ENCODE measurements around the gene ATP2B2. TPM values are rescaled to one million over a fixed set of nuclear protein-coding genes. Genes with fewer than 3 reads are reported as not detected.

ATP2B2 gene
- total and polyA plus RNA-seq, 9 of the 15 experiments (the other 6 are each of a cell fraction or from before 2014, with no cell fraction given) = 0.06 TPM; not detected in 8

DNA sequence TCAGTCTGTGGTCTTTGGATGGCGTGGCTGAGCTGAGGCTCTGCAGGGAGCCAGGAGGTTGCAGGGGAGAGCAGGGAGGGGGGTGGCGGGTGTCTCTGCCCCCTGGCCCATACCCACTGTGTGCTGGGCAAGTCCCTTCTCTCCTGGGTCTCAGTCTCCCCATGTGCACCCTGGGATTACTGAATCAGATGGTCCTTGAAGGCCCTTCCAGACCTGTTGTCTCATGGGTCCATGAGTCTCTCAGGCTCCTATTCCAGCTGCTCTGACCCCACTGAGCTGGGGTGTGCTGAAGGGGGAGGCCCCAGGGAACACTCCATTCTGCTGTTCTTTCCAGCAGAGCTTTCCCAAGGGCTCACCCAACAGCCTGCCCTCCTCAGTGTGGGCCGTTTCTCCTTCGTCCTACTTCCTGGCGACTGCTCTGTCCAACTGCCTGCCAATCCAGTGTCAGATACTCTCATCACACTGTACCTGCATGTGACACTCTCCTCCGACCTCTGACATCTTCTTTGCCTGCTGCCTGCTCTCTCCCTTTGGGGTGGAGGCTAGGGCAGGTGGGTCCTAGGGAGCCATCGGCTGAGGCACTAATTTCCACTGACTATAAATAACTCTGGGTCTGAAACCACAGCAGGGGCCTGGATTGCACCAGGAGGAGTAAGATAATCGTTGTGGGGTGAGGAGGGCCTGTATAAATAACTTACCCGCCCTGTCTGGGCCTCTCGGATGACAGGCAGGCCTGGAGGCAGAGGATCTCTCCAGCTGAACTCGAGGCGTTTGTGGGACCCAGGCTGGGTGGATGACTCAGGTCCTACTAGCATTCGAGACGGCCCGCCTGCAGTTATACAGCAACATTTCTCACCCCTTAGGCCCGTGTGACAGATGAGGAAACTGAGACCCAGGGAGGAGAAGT lies 67.1 kb downstream of the ATP2B2 start (continued):
- TF ChIP-seq, protein P1, sequence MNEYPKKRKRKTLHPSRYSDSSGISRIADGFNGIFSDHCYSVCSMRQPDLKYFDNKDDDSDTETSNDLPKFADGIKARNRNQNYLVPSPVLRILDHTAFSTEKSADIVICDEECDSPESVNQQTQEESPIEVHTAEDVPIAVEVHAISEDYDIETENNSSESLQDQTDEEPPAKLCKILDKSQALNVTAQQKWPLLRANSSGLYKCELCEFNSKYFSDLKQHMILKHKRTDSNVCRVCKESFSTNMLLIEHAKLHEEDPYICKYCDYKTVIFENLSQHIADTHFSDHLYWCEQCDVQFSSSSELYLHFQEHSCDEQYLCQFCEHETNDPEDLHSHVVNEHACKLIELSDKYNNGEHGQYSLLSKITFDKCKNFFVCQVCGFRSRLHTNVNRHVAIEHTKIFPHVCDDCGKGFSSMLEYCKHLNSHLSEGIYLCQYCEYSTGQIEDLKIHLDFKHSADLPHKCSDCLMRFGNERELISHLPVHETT (CRISPR knock-in tag; conservative IDR thresholded peaks at IDR 0.05 in 1 of 2, IDR thresholded peaks at IDR 0.05 in 1 of 2) = no peak
- TF ChIP-seq ZNF518B (CRISPR knock-in tag; IDR thresholded peaks at IDR 0.05) (no peak), ZFP1 (CRISPR knock-in tag; IDR thresholded peaks at IDR 0.05) (no peak)
